ENCODE results near the gene SCUBE1.

DNA sequence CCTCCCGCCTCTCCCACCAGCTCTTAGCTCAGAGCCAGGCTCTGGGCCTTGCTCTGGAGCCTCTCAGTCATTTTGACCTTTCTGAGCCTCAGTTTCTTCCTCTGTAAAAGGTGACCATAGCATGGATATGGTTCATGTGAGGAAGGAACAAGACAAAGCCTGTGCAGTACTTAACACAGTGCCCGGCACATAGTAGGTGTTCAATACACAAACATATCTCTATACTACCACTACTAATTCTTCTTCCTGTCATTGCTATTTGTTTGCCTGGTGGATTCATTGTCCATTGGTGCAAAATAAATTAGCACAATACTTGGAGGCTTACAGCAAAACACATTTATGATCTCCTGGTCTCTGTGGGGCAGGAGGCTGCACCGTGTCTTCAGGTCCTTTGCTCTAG lies 47.0 kb upstream of the SCUBE1 start:
- TF ChIP-seq, protein P1, sequence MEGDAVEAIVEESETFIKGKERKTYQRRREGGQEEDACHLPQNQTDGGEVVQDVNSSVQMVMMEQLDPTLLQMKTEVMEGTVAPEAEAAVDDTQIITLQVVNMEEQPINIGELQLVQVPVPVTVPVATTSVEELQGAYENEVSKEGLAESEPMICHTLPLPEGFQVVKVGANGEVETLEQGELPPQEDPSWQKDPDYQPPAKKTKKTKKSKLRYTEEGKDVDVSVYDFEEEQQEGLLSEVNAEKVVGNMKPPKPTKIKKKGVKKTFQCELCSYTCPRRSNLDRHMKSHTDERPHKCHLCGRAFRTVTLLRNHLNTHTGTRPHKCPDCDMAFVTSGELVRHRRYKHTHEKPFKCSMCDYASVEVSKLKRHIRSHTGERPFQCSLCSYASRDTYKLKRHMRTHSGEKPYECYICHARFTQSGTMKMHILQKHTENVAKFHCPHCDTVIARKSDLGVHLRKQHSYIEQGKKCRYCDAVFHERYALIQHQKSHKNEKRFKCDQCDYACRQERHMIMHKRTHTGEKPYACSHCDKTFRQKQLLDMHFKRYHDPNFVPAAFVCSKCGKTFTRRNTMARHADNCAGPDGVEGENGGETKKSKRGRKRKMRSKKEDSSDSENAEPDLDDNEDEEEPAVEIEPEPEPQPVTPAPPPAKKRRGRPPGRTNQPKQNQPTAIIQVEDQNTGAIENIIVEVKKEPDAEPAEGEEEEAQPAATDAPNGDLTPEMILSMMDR (conservative IDR thresholded peaks at IDR 0.05) = no peak
- no peak for TF ChIP-seq EZH2 (IDR thresholded peaks at IDR 0.05; ENCODE audit: low read depth)

Data from PC-9 (cell line).